DND-41 (cell line): Measurements from ENCODE around the gene ERO1A.

Experiments used
- CTCF ChIP-seq: IDR thresholded peaks from 2 replicates; pipeline ENCODE4 v1.5.1; 2012; ENCODE audit warnings: borderline replicate concordance, low read length, moderate library complexity, mild to moderate bottlenecking; ENCODE audit not compliant: poor library complexity, severe bottlenecking; ENCODE audit errors: extremely low read depth
- EZH2 ChIP-seq: IDR thresholded peaks from 3 replicates; pipeline ENCODE4 v1.6.1; 2012; ENCODE audit warnings: borderline replicate concordance, low read depth, mild to moderate bottlenecking, moderate library complexity, low read length, inconsistent platforms; ENCODE audit not compliant: severe bottlenecking

- no peak for TF ChIP-seq CTCF
- no peak for TF ChIP-seq EZH2
These were observed 45.8 kb downstream of the ERO1A start for GRCh38 chr14:52649511-52649910.
